ENCODE results near the gene WDR27.
"Not testable (repeated sequence)": the region's sequence is repeated elsewhere in the genome, so short reads cannot be mapped to it uniquely, and the experiment has no call there.

WDR27 gene

DNA sequence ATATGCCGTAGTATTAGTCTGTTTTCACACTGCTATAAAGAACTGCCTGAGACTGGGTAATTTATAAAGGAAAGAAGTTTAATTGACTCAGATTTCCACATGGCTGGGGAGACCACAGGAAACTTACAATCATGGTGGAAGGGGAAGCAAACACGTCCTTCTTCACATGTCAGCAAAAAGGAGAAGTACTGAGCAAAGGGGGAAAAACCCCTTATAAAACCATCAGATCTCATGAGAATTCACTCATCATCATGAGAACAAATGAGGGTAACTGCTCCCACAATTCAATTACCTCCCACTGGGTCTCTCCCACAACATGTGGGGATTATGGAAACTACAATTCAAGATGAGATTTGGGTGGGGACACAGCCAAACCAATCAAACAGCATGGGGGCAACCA, 235.6 kb downstream of the WDR27 start:
- not testable (repeated sequence) for DNase-seq

DNA sequence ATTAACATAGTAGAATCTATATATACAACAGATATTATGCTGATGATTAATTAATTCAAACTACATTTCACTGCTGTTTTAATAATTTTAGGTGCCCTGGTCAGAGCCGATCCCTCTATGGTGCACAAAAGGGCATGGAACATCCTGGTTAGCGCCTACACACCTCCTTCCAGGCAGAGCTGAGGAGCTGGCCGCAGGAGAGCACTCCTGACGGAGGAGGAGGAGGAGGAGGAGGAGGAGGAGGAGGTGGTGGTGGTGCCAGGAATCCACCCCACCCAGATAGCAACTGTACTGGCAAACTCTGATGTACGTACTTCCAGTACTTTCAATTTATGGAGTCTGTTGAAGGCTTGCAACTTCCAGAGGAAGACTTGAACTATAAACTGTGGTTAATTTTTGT, 244.1 kb downstream of the WDR27 start:
- DNase-seq, result no peak

DNA sequence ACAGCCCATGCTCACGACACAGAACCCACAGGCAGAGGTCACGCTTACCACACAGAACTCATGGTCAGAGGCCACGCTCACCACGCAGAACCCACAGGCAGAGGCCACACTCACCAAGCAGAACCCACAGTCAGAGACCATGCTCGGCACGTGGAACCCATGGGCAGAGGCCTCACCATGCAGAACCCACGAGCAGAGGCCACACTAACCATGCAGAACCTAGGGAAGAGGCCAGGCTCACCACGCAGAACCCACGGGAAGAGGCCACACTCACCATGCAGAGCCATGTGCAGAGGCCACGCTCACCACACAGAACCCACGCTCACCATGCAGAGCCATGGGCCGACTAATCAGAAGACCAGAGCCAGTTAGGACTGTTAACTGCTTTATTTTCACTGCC, 245.0 kb downstream of the WDR27 start:
- DNase-seq, result no peak

GRCh38 chr6:169455470-169455869, 246.4 kb downstream of the WDR27 start:
- no peak for DNase-seq

GRCh38 chr6:169454872-169455204, 247.0 kb downstream of the WDR27 start:
- DNase-seq, result no peak

GRCh38 chr6:169454204-169454871, 247.5 kb downstream of the WDR27 start:
- DNase-seq, result no peak

DNA sequence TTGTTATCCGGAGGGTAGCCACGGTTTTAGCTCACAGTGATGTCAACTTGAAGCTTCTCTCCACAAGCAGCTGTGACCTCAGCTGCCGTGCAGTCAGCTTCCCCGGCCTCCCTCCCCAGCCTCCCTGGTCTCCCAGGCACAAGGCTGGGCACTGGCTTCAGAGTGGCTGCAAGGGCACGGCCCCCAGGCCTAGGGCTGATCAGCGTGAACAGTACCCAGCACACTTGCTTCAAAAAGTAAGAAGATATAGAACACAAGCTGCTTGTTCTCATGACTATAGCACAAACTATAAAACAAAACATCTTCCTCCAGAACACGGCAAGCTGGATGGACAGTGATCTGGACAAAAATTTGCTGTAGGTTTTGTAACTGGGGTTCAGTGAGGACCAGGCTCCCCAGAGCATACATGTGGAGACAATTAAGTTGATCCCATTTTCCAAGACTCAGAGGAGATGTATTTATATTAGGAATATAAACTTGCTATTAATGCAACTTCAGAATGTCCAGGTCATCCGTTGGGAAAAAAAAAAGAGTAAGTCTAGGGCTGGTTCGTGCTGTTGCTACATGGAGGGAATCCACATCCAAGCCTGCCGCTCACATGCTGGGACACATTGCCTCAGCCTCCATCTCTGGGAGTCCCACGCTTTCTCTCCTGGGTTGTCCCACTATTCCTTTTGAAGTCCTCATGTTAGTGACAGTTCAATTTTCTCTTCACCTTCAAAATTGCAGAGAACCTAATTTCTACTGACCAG, 248.8 kb downstream of the WDR27 start:
- no peak for DNase-seq

- DNase-seq, result no peak
Measured at GRCh38 chr6:169452117-169452868, 249.5 kb downstream of the WDR27 start.

GRCh38 chr6:169451065-169451838, 250.6 kb downstream of the WDR27 start:
- no peak for DNase-seq

DNA sequence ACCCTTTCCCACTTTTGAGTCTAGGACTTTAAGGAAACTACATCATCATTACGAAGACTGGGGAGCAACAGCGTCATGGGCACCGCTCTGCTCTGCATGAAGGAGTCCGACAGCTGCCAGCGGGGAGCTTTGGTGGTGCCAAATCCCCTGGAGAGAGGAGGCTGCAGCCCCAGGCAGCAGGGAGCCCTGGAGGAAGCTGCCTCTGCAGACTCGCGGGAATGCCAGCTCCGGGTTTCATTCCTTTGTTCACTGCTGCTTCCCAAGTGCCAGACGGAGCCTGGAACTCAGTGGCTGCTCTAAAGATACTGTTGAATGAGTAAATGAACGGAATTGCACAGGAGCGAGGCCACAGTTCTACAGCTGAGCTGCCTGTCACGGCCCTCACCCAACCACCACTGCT, 251.7 kb downstream of the WDR27 start:
- DNase-seq, result no peak

DNA sequence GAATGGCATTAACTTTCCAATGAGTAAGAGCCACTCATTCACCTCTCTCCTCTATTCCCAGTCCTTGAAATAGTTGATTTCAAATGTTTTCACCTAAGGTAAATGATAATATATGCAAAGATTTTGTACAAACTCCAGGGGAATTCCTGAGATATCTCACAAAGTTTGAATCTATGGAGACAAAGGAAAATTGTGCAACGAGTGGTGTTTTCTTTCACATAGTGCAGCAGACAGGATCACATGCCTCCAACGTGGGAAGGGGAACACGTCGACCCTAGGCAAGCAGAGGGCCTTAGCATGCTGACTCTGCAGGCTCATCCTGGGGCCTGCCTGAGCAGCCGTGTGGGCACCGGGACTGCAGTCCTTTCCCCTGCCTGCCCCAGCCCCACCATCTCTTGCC, 252.6 kb downstream of the WDR27 start:
- DNase-seq, result no peak

DNA sequence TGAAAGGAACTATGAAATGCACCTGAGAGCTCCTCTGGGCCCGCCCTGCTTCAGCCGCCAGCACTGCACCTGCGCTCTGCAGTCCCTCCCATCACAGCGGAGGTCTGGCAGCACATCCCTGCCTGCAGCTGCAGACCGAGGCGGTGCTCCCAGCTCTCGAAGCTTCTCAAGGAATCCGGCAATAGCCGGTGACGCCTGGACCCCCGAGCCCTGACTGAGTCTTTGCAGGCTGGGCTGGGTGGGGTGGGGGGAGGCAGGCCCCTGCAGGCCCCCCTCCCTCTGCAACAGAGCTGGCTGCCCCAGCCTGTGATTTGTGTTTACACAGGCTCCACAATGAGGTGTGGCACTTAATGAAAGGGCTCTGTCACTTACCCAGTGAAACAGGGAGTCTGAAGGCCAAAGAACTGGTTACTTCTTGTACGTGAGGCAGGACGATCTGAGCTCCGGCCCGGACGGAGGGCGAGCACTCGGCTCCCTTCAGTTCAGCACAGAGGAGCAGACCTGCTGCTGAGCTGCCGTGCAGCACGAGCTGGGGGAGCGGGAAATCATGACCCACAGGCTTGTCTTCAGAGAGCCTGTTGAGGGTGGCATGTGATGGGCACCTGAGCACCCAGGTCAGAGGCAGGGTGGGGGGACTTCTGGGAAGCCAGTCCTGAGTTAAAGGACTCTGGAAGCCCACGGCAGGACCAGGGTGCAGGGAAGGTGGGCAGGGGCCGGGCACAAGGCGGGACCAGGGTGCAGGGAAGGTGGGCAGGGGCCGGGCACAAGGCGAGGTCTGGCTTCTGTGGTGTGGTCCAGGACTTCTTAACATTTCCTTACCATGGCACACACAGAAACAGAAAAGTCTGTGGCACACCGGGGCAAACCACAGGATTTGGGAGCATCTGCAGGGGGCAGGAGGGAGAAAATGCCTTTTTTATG, 255.9 kb downstream of the WDR27 start:
- no peak for DNase-seq

GRCh38 chr6:169445227-169445626, 256.6 kb downstream of the WDR27 start:
- DNase-seq, result no peak

- no peak for DNase-seq
Measured at GRCh38 chr6:169441292-169441691, 260.5 kb downstream of the WDR27 start.

GRCh38 chr6:169439710-169440109, 262.1 kb downstream of the WDR27 start:
- DNase-seq, result no peak

- not testable (repeated sequence) for DNase-seq
Measured at GRCh38 chr6:169434554-169434953, 267.3 kb downstream of the WDR27 start.

- DNase-seq, result no peak
Measured at GRCh38 chr6:169429001-169429400, 272.8 kb downstream of the WDR27 start.

- DNase-seq, result no peak
Measured at GRCh38 chr6:169428532-169428931, 273.3 kb downstream of the WDR27 start.

- DNase-seq, result no peak
Measured at GRCh38 chr6:169427856-169428255, 274.0 kb downstream of the WDR27 start.

GRCh38 chr6:169426611-169427010, 275.2 kb downstream of the WDR27 start:
- no peak for DNase-seq

- DNase-seq, result no peak
Measured at GRCh38 chr6:169425628-169426370, 276.0 kb downstream of the WDR27 start.
